Spleen (tissue), 11 donors: ENCODE measurements around the gene UFD1. TPM values are rescaled to one million over a fixed set of nuclear protein-coding genes. Genes with fewer than 3 reads are reported as not detected.

Experiments used
- DNase-seq: peaks from one replicate; pipeline ENCODE4 v3.0.0-alpha.2; 2020
- H3K27ac ChIP-seq, 8 donors: fragments of 200-600 bp; sonication (generic) in 7 of 8; 1 replicate in 4 of 8; 2 replicates in 4 of 8; pipeline versions ENCODE4 v1.5.0 to v1.8.0; 2016 to 2021; ENCODE audit warnings: inconsistent platforms in 4 of 8, mild to moderate bottlenecking in 4 of 8, moderate library complexity in 1 of 8
- H3K27me3 ChIP-seq, 7 donors: fragments of 200-600 bp; sonication (generic) in 6 of 7; replicated peaks in 1 of 7; 1 replicate in 4 of 7; 2 replicates in 3 of 7; pipeline versions ENCODE4 v1.5.0 to v1.8.0; 2016 to 2021; ENCODE audit warnings: inconsistent platforms in 3 of 7, mild to moderate bottlenecking in 1 of 7
- H3K36me3 ChIP-seq, 6 donors: fragments of 200-600 bp; sonication (generic) in 5 of 6; 1 replicate in 4 of 6; 2 replicates in 2 of 6; pipeline versions ENCODE4 v1.5.0 to v1.8.0; 2016 to 2021; ENCODE audit warnings: inconsistent platforms in 2 of 6
- H3K4me1 ChIP-seq, 6 donors: fragments of 200-600 bp; sonication (generic) in 5 of 6; 1 replicate in 3 of 6; 2 replicates in 3 of 6; pipeline versions ENCODE4 v1.5.0 to v1.8.0; 2016 to 2021; ENCODE audit warnings: inconsistent platforms in 3 of 6
- H3K4me3 ChIP-seq, 8 donors: fragments of 200-600 bp; sonication (generic) in 7 of 8; 1 replicate in 4 of 8; 2 replicates in 4 of 8; pipeline versions ENCODE4 v1.5.0 to v1.8.0; 2016 to 2021; ENCODE audit warnings: inconsistent platforms in 4 of 8, mild to moderate bottlenecking in 4 of 8, moderate library complexity in 2 of 8
- H3K9me3 ChIP-seq, 8 donors: fragments of 200-600 bp; sonication (generic) in 7 of 8; 1 replicate in 4 of 8; 2 replicates in 4 of 8; pipeline versions ENCODE4 v1.5.0 to v1.8.0; 2016 to 2021; ENCODE audit warnings: inconsistent platforms in 4 of 8
- CTCF ChIP-seq, 11 experiments: fragments of 200-600 bp in 7 of 11; fragments of 450-650 bp in 4 of 11; sonication (generic) in 4 of 11; IDR thresholded peaks in 8 of 11; conservative IDR thresholded peaks in 3 of 11; 1 replicate in 7 of 11; 2 replicates in 4 of 11; pipeline versions ENCODE4 v1.4.0 to v1.8.0; 2016 to 2021; ENCODE audit warnings: antibody characterized with exemption in 11 of 11, inconsistent platforms in 4 of 11, mild to moderate bottlenecking in 1 of 11
- POLR2A ChIP-seq, 3 donors: fragments of 450-650 bp; IDR thresholded peaks; one replicate each; pipeline ENCODE4 v1.5.1; 2017; ENCODE audit warnings: antibody characterized with exemption in 3 of 3, mild to moderate bottlenecking in 1 of 3
- POLR2AphosphoS5 ChIP-seq, 3 donors: sonication (generic); formaldehyde crosslinking; IDR thresholded peaks; one replicate each; pipeline ENCODE4 v1.5.1; 2017; ENCODE audit warnings: antibody characterized with exemption in 3 of 3
- WGBS, 5 donors: extraction: QIAGEN DNeasy Blood & Tissue Kit in 3 of 5; methylation state at CpG; one replicate each; pipeline versions ENCODE4 v1.1.5 to v1.1.7; 2013 to 2018; 5-methylcytosine and 5-hydroxymethylcytosine counted together
- intact Hi-C: fragments of 100-400 bp; cut with DNase I; formaldehyde crosslinking; loops from one replicate; pipeline ENCODE4 v1.15.0; 2023; ENCODE audit warnings: low total_unique reads
- polyA plus RNA-seq, 3 donors: library from polyadenylated mRNA; stranded (reverse); fragments of 200-250 nt; gene quantifications; one replicate each; pipeline ENCODE4 v1.2.1, GENCODE V29; 2013
- total RNA-seq, 7 donors: library from RNA; depleted of rRNA in 3 of 7; stranded (reverse); fragments of >200 nt in 3 of 7; fragmentation: NEBNext Ultra II Directional in 4 of 7; extraction: Animal tissue kit (Norgen Biotek cat#: 25700) in 4 of 7; gene quantifications; one replicate each; pipeline versions ENCODE4 v1.1.0 to v1.2.1, GENCODE V29; 2016 to 2021
- donor health status: healthy with polysubstance abuse.
- donor health status: DM: no; HTN: no; CAD: no; lungs with moderate emphysema.
- donor health status: DM: no; HTN: no; CAD: no.
- donor health status: Bipolar disorder and iron deficiency.
- donor health status: healthy.
- donor health status: DM: no; HTN: no; CAD: no.
- donor health status: DM: yes; HTN: yes; CAD: no.

Gene UFD1
- total and polyA plus RNA-seq, 10 donors: 35.6 to 55.4 (median 42.4) TPM

GRCh38 chr22:19422440-19423301, 56.3 kb downstream of the UFD1 start:
- H3K27ac ChIP-seq: peak overlapping the region in 5 of 8 donors; percentile 10 to 66 (median 46)
- H3K4me3 ChIP-seq: no peak overlapping the region
- TF ChIP-seq POLR2AphosphoS5 (IDR thresholded peaks at IDR 0.05) (no peak), CTCF (IDR thresholded peaks at IDR 0.05 in 8 of 11, conservative IDR thresholded peaks at IDR 0.05 in 3 of 11) (no peak), POLR2A (IDR thresholded peaks at IDR 0.05) (no peak)
- 74 to 81% (median 79%) methylated on average over 11 of the region's 11 CpGs for WGBS, 5 donors
- H3K9me3 ChIP-seq: no peaks in the 10 kb centered on the region
- H3K36me3 ChIP-seq: peaks cover 0 to 12% (median 0%) of the 10 kb centered on the region in 6 donors
- H3K27me3 ChIP-seq: no peaks in the 10 kb centered on the region
- peak; percentile 59 for DNase-seq
- H3K4me1 ChIP-seq: peaks cover 6 to 98% (median 67%) of the 10 kb centered on the region in 6 donors
- intact Hi-C loops: no loop called here

- H3K4me1 ChIP-seq: peaks cover 6 to 93% (median 46%) of the 10 kb centered on the region in 6 donors
These were observed 58.7 kb downstream of the UFD1 start for GRCh38 chr22:19420321-19420720.

GRCh38 chr22:19419464-19420178, 59.4 kb downstream of the UFD1 start:
- Histone ChIP-seq H3K4me3 (peak overlapping the region in 1 of 8 donors; percentile 48), H3K9me3 (no peaks in the 10 kb centered on the region), H3K27ac (peak overlapping the region in 7 of 8 donors; percentile 63 to 86 (median 81)), H3K27me3 (no peaks in the 10 kb centered on the region), H3K4me1 (peaks cover 6 to 93% (median 46%) of the 10 kb centered on the region in 6 donors), H3K36me3 (peaks cover 0 to 3% (median 0%) of the 10 kb centered on the region in 6 donors)
- no peak for DNase-seq
- intact Hi-C loops: no loop called here
- WGBS, 5 donors: 37 to 66% (median 55%) methylated on average over 5 of the region's 5 CpGs
- peak in 1 of 3 donors; percentile 48 for TF ChIP-seq POLR2AphosphoS5 (IDR thresholded peaks at IDR 0.05)
- no peak for TF ChIP-seq CTCF (IDR thresholded peaks at IDR 0.05 in 8 of 11, conservative IDR thresholded peaks at IDR 0.05 in 3 of 11)
- TF ChIP-seq POLR2A (IDR thresholded peaks at IDR 0.05): no peak

More at GRCh38 chr22:19420321-19420720, 58.7 kb downstream of the UFD1 start:
- H3K4me3 ChIP-seq: peak overlapping the region in 1 of 8 donors; percentile 48
- peaks cover 0 to 10% (median 0%) of the 10 kb centered on the region in 6 donors for H3K36me3 ChIP-seq
- H3K27ac ChIP-seq: peak overlapping the region in 7 of 8 donors; percentile 63 to 86 (median 81)
- H3K9me3 ChIP-seq: no peaks in the 10 kb centered on the region
- intact Hi-C loops: no loop called here
- TF ChIP-seq POLR2AphosphoS5 (IDR thresholded peaks at IDR 0.05): no peak
- TF ChIP-seq CTCF (IDR thresholded peaks at IDR 0.05 in 8 of 11, conservative IDR thresholded peaks at IDR 0.05 in 3 of 11): no peak
- no peak for TF ChIP-seq POLR2A (IDR thresholded peaks at IDR 0.05)
- no peak for DNase-seq
- no peaks in the 10 kb centered on the region for H3K27me3 ChIP-seq
- 82 to 93% (median 85%) methylated on average over 6 of the region's 6 CpGs for WGBS, 5 donors
